Transverse colon (tissue), 4 donors: Measurements from ENCODE around the gene TWSG1. TPM values are rescaled to one million over a fixed set of nuclear protein-coding genes. Genes with fewer than 3 reads are reported as not detected.
"Not testable (repeated sequence)": the region's sequence is repeated elsewhere in the genome, so short reads cannot be mapped to it uniquely, and the experiment has no call there.

ENCODE experiments used
- DNase-seq: peaks from one replicate; pipeline ENCODE4 v3.0.0-alpha.2; 2019
- H3K27ac ChIP-seq, 4 donors: fragments of 200-600 bp; sonication (generic); 2 replicates each; pipeline ENCODE4 v1.5.1; 2016 to 2018; ENCODE audit warnings: inconsistent platforms in 4 of 4
- H3K27me3 ChIP-seq: fragments of 200-600 bp; sonication (generic); 2 replicates; pipeline ENCODE4 v1.5.1; 2017; ENCODE audit warnings: inconsistent platforms
- H3K36me3 ChIP-seq, 4 donors: fragments of 200-600 bp; sonication (generic); 2 replicates each; pipeline ENCODE4 v1.5.1; 2017 to 2019; ENCODE audit warnings: inconsistent platforms in 4 of 4
- H3K4me1 ChIP-seq, 4 donors: fragments of 200-600 bp; sonication (generic); 2 replicates each; pipeline ENCODE4 v1.5.1; 2017 to 2020; ENCODE audit warnings: inconsistent platforms in 4 of 4
- H3K4me3 ChIP-seq, 4 donors: fragments of 200-600 bp; sonication (generic); 1 replicate in 1 of 4; 2 replicates in 3 of 4; pipeline versions ENCODE4 v1.5.1 to v1.6.1; 2017 to 2019; ENCODE audit warnings: inconsistent platforms in 4 of 4
- H3K9me3 ChIP-seq, 2 donors: fragments of 200-600 bp; sonication (generic); 2 replicates each; pipeline ENCODE4 v1.5.1; 2017 to 2019; ENCODE audit warnings: inconsistent platforms in 2 of 2
- EP300 ChIP-seq: sonication (generic); formaldehyde crosslinking; IDR thresholded peaks from one replicate; pipeline ENCODE4 v1.6.1; 2017; ENCODE audit warnings: antibody characterized with exemption, low read depth
- POLR2A ChIP-seq: fragments of 450-650 bp; IDR thresholded peaks from one replicate; pipeline ENCODE4 v1.6.1; 2016; ENCODE audit warnings: antibody characterized with exemption, mild to moderate bottlenecking, moderate library complexity
- POLR2AphosphoS5 ChIP-seq, 3 donors: sonication (generic); formaldehyde crosslinking; IDR thresholded peaks; one replicate each; pipeline ENCODE4 v1.6.1; 2016; ENCODE audit warnings: antibody characterized with exemption in 3 of 3
- WGBS, 2 donors: methylation state at CpG; one replicate each; pipeline ENCODE4 v1.1.5; 2018; ENCODE audit warnings: low coverage in 1 of 2; 5-methylcytosine and 5-hydroxymethylcytosine counted together
- in situ Hi-C, 4 donors: fragments of 200-750 bp; cut with MboI; loops; one replicate each; pipeline versions ENCODE4 v1.15.0 to v1.15.1; 2017; ENCODE audit warnings: low sequenced_read_pairs in 3 of 4, low pct_ligation_motif_present in 1 of 4, low pct_unique_long_range_greater_than_20kb in 1 of 4
- intact Hi-C: fragments of 100-400 bp; cut with DNase I; formaldehyde crosslinking; loops from one replicate; pipeline ENCODE4 v1.15.1; 2023; ENCODE audit warnings: low total_unique reads
- total RNA-seq, 4 donors: library from RNA; depleted of rRNA; stranded (reverse); fragments of >200 nt; gene quantifications; one replicate each; pipeline ENCODE4 v1.1.0, GENCODE V29; 2016
- TF ChIP-seq, protein P1 (sequence below), 5 experiments: fragments of 200-600 bp in 3 of 5; fragments of 450-650 bp in 2 of 5; sonication (generic) in 3 of 5; IDR thresholded peaks; 1 replicate in 2 of 5; 2 replicates in 3 of 5; pipeline ENCODE4 v1.5.1; 2016 to 2017; ENCODE audit warnings: antibody characterized with exemption in 5 of 5, inconsistent platforms in 3 of 5, mild to moderate bottlenecking in 2 of 5, moderate library complexity in 1 of 5

TWSG1 gene
- total RNA-seq, 4 donors from 2014 or later, result 5.6 to 29.5 (median 26.5) TPM

- Histone ChIP-seq H3K4me3 (no peak overlapping the region), H3K4me1 (no peaks in the 10 kb centered on the region), H3K36me3 (no peaks in the 10 kb centered on the region), H3K27me3 (no peaks in the 10 kb centered on the region), H3K27ac (peak overlapping the region in 1 of 4 donors; percentile 8), H3K9me3 (no peaks in the 10 kb centered on the region)
- no peak for TF ChIP-seq POLR2A
- intact Hi-C loops, result no loop called here
- WGBS, 2 donors, result 94 to 100% methylated on average over 4 to 6 of the region's 6 CpGs
- DNase-seq, result no peak
- in situ Hi-C loops, result no loop called here
These were observed 94.5 kb downstream of the TWSG1 start for GRCh38 chr18:9428862-9429661.

DNA sequence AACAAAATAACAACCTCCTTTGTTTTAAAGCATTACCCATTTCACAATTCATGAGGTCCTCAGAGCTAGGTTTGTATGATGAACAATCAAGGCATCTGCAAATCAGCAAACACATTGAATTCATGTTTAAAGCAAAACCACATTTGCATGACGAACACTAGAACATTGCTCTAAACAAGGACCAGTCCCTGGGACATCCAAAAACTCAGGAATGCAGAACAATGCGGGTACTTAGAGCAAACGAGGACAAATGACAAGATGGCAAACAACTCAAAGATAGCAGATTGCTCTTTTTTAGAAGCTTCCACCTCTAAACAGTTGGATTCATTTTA is 95.1 kb downstream of the TWSG1 start:
- WGBS, 2 donors, result 39 to 40% methylated on average over 3 of the region's 3 CpGs
- Histone ChIP-seq H3K27ac (no peak overlapping the region), H3K27me3 (no peaks in the 10 kb centered on the region), H3K4me3 (no peak overlapping the region), H3K9me3 (no peaks in the 10 kb centered on the region), H3K4me1 (no peaks in the 10 kb centered on the region), H3K36me3 (no peaks in the 10 kb centered on the region)
- in situ Hi-C loops, result no loop called here
- DNase-seq, result no peak
- intact Hi-C loops, result no loop called here
- no peak for TF ChIP-seq POLR2A

DNA sequence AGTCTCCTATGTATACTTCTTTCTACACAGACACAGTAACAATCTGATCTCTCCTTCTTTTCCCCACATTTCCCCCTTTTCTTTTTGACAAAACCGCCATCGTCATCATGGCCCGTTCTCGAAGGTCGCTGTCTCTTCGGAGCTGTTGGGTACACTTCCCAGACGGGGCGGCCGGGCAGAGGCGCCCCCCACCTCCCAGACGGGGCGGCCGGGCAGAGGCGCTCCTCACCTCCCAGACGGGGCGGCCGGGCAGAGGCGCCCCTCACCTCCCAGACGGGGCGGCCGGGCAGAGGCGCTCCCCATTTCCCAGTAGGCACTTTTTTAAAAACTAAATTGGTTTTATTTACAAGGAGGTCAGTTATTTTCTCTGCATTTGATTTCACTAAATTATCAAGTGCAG is 95.7 kb downstream of the TWSG1 start:
- in situ Hi-C loops, H3K9me3 ChIP-seq, intact Hi-C loops, H3K36me3 ChIP-seq, H3K27me3 ChIP-seq, DNase-seq, H3K4me1 ChIP-seq, H3K4me3 ChIP-seq, H3K27ac ChIP-seq: not testable (repeated sequence)
- WGBS, 2 donors, result 93% methylated on average over 22 of the region's 22 CpGs; no CpG with 5 or more reads in 1 of the 2 donors

DNA sequence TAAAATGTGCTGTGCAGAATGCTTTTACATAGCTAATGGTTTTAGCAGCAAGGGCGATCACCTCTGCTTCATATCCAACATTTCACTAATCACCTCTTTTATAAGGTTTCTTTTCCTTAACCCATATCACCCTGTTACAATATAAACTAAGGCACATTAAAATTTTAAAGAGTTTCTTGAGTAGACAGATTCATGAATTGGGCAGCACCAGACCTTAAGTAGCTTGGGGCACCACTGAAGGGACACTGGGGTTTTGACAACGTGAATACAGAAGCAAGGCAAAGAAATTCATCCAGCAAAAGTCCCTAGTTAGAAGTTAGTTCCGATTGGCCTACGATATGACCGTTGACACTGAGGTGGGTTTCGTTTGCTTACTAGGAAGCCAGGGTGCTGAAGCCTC is 96.7 kb downstream of the TWSG1 start:
- WGBS, 2 donors, result 94 to 98% methylated on average over 5 to 6 of the region's 6 CpGs
- Histone ChIP-seq H3K4me3 (no peak overlapping the region), H3K36me3 (no peaks in the 10 kb centered on the region), H3K27me3 (no peaks in the 10 kb centered on the region), H3K4me1 (no peaks in the 10 kb centered on the region), H3K9me3 (no peaks in the 10 kb centered on the region), H3K27ac (no peak overlapping the region)
- intact Hi-C loops (no loop called here), in situ Hi-C loops (no loop called here)
- no peak for TF ChIP-seq POLR2A
- TF ChIP-seq, protein P1, sequence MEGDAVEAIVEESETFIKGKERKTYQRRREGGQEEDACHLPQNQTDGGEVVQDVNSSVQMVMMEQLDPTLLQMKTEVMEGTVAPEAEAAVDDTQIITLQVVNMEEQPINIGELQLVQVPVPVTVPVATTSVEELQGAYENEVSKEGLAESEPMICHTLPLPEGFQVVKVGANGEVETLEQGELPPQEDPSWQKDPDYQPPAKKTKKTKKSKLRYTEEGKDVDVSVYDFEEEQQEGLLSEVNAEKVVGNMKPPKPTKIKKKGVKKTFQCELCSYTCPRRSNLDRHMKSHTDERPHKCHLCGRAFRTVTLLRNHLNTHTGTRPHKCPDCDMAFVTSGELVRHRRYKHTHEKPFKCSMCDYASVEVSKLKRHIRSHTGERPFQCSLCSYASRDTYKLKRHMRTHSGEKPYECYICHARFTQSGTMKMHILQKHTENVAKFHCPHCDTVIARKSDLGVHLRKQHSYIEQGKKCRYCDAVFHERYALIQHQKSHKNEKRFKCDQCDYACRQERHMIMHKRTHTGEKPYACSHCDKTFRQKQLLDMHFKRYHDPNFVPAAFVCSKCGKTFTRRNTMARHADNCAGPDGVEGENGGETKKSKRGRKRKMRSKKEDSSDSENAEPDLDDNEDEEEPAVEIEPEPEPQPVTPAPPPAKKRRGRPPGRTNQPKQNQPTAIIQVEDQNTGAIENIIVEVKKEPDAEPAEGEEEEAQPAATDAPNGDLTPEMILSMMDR (IDR thresholded peaks at IDR 0.05), result no peak
- no peak for TF ChIP-seq POLR2AphosphoS5 (IDR thresholded peaks at IDR 0.05)
- TF ChIP-seq EP300, result no peak
- no peak for DNase-seq

DNA sequence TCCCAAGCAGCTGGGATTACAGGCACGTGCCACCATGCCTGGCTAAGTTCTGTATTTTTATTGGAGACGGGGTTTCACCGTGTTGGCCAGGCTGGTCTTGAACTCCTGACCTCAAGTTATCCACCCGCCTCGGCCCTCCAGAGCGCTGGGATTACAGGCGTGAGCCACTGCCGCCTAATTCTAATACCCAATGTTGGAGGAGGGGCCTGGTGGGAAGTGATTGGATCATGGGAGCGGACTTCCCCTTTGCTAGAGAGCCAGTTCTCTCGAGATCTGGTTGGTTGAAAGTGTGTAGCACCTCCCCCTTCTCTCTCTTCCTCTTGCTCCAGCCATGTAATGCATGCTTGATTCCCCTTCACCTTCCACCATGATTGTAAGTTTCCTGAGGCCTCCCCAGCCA is 98.5 kb downstream of the TWSG1 start:
- H3K27me3 ChIP-seq, H3K4me1 ChIP-seq, in situ Hi-C loops, H3K27ac ChIP-seq, H3K9me3 ChIP-seq, H3K36me3 ChIP-seq, DNase-seq, H3K4me3 ChIP-seq, intact Hi-C loops: not testable (repeated sequence)
- 93% methylated on average over 10 of the region's 10 CpGs; no CpG with 5 or more reads in 1 of the 2 donors for WGBS, 2 donors

DNA sequence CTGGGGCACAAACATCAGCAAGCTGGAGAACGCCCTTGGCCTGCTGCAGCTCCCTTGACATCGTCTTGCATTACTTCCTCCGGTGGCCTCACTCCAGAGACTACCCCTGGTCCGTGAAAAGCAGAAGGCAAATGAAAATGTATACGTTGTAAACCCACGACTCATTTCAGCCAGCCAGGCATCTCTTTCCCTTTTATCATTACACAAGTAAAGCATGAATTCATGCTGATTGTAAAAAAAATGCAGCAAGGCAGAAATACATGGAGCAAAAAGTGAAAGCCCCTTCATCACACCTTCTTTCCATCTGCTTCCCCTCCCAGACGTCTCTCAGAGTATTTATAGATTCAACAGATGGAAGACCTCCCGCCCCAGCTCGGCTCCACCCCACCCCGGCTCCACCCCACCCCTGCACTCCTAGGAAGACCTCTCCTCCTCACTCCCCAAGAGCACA is 99.1 kb downstream of the TWSG1 start:
- Histone ChIP-seq H3K4me1 (no peaks in the 10 kb centered on the region), H3K27me3 (no peaks in the 10 kb centered on the region), H3K9me3 (no peaks in the 10 kb centered on the region), H3K27ac (no peak overlapping the region), H3K4me3 (no peak overlapping the region), H3K36me3 (no peaks in the 10 kb centered on the region)
- in situ Hi-C loops, result no loop called here
- no peak for DNase-seq
- TF ChIP-seq EP300 (no peak), POLR2AphosphoS5 (IDR thresholded peaks at IDR 0.05) (no peak), POLR2A (no peak)
- TF ChIP-seq, protein P1 (IDR thresholded peaks at IDR 0.05), result no peak
- 38 to 41% methylated on average over 10 of the region's 10 CpGs for WGBS, 2 donors
- intact Hi-C loops, result no loop called here
